Mammary epithelial cell (primary cell): Measurements from ENCODE around the gene SPIRE1.

Experiments
- EZH2 ChIP-seq: IDR thresholded peaks from 2 replicates; pipeline ENCODE4 v1.6.1; 2012; ENCODE audit warnings: low read length, inconsistent platforms, borderline replicate concordance
- TF ChIP-seq, protein P1 (sequence below), 2 donors: IDR thresholded peaks in 1 of 2; conservative IDR thresholded peaks in 1 of 2; 2 replicates each; pipeline ENCODE4 v1.5.1; 2011 to 2012; ENCODE audit warnings: inconsistent platforms in 2 of 2, low read length in 2 of 2, mild to moderate bottlenecking in 2 of 2, control low read depth in 1 of 2, low read depth in 1 of 2; ENCODE audit not compliant: insufficient read depth in 1 of 2; ENCODE audit errors: extremely low read depth in 1 of 2

DNA sequence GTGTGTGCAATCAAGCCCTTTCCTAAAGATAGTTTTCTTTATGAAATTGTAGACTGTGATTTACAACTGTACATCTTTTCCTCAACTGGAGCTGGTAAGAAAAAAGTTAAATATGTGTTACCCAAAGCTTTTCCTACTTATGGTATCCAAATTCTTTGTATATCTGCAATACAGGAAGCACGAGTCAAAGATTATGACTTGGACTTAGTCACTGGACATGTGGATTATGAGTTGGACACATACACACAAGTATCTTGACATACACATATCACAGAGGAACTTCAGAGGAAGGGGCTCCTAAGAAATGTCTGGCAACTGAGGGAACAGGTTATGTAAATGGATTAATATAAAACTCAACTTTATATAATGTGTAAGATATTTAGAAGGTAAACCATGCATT lies 215.0 kb downstream of the SPIRE1 start:
- TF ChIP-seq, protein P1, sequence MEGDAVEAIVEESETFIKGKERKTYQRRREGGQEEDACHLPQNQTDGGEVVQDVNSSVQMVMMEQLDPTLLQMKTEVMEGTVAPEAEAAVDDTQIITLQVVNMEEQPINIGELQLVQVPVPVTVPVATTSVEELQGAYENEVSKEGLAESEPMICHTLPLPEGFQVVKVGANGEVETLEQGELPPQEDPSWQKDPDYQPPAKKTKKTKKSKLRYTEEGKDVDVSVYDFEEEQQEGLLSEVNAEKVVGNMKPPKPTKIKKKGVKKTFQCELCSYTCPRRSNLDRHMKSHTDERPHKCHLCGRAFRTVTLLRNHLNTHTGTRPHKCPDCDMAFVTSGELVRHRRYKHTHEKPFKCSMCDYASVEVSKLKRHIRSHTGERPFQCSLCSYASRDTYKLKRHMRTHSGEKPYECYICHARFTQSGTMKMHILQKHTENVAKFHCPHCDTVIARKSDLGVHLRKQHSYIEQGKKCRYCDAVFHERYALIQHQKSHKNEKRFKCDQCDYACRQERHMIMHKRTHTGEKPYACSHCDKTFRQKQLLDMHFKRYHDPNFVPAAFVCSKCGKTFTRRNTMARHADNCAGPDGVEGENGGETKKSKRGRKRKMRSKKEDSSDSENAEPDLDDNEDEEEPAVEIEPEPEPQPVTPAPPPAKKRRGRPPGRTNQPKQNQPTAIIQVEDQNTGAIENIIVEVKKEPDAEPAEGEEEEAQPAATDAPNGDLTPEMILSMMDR (conservative IDR thresholded peaks at IDR 0.05 in 1 of 2, IDR thresholded peaks at IDR 0.05 in 1 of 2; ENCODE audit: extremely low read depth in 1 of 2, insufficient read depth in 1 of 2, low read depth in 1 of 2, low read length in 2 of 2): no peak
- TF ChIP-seq EZH2: no peak
